GM23248 (cell line): ENCODE data around the gene SEMA4G.

Experiments
- EZH2 ChIP-seq: fragments of 200-600 bp; sonication (generic); IDR thresholded peaks from 2 replicates; pipeline ENCODE4 v1.6.1; 2018; ENCODE audit warnings: antibody characterized with exemption, mild to moderate bottlenecking; ENCODE audit not compliant: insufficient read depth, poor library complexity, severe bottlenecking
- EZH2phosphoT487 ChIP-seq: fragments of 200-600 bp; sonication (generic); IDR thresholded peaks from 2 replicates; pipeline ENCODE4 v1.6.1; 2018; ENCODE audit warnings: antibody characterized with exemption, moderate library complexity, mild to moderate bottlenecking, low read depth; ENCODE audit not compliant: insufficient read depth

DNA sequence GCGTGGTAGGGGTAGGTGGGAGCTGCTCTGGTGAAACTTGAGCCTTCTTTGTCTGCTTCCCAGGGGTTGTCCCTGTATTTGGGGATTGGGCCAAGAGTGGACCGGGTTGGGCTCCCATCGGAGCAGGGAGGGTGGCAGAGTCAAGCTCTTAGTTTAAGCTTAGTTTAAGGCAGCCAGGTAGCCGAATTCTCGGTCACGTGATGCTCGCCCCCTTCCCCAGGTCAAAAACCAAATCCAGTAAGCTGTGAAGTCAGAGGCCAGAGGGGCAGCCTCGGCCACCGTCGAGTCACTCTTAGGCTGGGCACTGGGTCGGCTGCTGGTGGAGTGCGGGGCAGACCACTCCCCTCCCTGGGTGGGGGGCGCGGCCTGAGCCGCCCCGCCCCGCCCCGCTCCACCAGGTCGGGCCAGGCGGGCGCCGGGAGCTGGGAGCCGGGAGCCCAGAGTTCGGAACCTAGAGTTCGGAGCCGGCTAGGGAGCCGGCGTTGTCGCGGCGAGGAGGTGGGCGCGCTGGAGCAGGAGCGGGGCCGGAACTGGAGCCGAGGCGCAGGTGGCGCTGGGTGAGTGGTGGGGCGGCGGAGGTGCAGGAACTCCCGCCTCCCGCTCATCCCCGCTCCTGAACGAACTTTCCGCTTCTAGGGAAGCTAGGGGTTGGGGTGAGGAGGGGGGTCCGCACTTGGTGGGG, 27.5 kb downstream of the SEMA4G start:
- TF ChIP-seq EZH2 (no peak), EZH2phosphoT487 (no peak)
